ENCODE measurements around the gene TRPM4.

GRCh38 chr19:49205114-49205513, 47.5 kb downstream of the TRPM4 start:
- TF ChIP-seq, protein P1, sequence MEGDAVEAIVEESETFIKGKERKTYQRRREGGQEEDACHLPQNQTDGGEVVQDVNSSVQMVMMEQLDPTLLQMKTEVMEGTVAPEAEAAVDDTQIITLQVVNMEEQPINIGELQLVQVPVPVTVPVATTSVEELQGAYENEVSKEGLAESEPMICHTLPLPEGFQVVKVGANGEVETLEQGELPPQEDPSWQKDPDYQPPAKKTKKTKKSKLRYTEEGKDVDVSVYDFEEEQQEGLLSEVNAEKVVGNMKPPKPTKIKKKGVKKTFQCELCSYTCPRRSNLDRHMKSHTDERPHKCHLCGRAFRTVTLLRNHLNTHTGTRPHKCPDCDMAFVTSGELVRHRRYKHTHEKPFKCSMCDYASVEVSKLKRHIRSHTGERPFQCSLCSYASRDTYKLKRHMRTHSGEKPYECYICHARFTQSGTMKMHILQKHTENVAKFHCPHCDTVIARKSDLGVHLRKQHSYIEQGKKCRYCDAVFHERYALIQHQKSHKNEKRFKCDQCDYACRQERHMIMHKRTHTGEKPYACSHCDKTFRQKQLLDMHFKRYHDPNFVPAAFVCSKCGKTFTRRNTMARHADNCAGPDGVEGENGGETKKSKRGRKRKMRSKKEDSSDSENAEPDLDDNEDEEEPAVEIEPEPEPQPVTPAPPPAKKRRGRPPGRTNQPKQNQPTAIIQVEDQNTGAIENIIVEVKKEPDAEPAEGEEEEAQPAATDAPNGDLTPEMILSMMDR (IDR thresholded peaks at IDR 0.05; ENCODE audit: poor library complexity): no peak
- TF ChIP-seq EZH2 (IDR thresholded peaks at IDR 0.05; ENCODE audit: borderline replicate concordance): no peak
- TF ChIP-seq EZH2phosphoT487 (IDR thresholded peaks at IDR 0.05; ENCODE audit: low read depth, severe bottlenecking, unreplicated experiment): no peak

All from hepatocyte (in vitro differentiated cells).